Measurements from ENCODE around the gene SEZ6.
A peak's percentile ranks its signal among the peaks of the same experiment; 100 is the strongest.

Gene SEZ6

DNA sequence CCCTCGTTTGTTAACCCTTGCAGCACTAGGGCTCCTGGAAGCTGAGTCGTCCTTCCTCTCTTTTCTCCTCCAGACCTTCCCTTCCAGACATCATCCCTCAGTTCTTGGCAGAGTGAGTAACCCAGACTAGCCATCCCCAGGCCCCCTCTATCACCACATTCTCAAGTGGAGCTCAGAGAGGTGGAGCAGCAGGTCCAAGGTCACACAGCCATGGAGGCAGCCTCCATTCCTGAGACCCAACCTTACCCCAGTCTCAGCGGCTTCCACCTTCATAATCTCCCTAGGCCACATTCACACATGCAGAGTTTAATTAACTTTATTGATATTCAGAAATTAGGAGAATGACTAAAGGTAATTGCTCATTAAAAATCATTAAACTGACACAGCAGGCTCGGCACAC is 3.0 kb downstream of the SEZ6 start:
- DNase-seq = no peak

DNA sequence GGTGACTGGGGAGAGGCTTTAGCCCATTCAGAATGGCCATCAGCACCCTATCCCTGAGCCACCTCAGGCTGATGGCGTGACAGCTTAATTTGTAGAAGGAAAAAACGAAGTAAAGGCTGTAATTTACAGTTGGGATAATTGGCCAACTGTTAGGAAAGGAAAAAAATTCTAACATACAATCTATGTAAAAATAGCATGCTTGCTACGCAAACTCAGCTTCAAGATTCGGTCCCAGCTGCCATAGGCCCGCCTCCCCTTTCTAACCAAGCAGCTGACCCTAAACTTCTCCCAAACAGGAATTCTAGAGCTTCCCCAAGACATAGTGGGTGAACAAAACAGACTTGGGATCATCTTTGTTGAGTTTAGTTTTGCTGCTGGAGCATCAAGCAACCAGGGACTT is 4.9 kb downstream of the SEZ6 start:
- no peak for DNase-seq

DNA sequence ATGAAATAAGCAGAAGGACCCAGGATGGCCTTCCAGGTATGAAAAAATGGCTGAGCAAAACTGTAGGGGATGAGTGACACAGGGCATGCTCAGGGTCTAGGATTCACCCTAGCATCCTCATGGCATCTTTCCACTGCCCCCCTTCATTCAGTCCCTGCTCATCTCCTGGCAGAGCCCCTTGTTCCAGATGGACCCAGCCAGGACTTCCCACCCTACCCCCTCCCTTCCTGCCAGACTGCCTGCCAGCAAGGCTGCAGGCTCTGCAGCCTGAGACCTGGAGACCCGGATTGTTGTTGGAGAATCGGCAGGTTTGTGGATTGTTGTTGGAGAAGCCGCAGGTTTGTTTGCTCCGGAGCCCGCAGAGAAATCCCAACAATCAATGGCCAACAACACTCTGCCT is 6.6 kb downstream of the SEZ6 start:
- no peak for DNase-seq

DNA sequence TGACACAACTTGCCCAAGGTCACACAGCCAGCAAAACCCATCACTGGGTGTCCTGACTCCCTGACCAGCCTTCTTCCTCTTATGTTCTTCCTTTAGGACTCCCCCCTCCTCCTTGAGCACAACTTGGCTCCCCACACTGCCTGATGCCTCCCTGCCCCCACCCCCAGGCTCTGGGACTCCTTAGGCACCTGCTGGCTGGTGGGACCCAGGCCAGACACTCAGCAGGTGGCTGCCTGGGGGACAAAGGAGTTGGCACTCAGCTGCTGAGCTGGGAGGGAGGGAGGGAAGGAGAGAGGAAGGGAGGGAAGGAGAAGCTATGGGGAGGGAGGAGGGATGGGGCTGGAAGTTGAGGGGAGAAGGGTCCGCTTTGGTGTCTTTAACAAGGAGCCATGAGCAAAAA is 8.0 kb downstream of the SEZ6 start:
- no peak for DNase-seq

DNA sequence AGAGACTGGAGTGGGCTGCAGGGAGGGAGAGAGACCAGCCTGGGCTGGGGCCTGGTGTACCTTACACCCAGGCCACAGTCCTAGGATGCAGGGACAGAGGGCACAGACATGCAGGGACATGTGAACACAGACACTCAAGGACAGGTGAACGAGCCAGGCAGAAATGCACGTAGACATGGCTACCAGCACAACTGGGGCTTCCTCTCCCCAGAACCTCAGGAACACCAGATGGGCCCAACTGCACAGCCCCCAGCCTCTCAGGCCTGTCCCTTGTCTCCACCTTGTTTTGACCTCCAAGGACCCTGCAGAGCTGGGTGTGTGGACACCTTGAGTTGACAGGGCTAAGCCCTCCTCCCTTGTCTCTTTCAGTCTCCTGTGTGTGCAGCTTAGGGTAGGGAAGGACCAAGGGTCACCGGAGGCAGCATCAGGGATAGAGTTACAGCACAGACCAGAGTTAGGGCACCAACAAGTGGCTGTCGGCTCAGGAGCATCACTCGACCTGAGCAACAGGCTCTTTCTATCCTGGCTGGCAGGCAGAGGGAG is 9.2 kb downstream of the SEZ6 start:
- DNase-seq = no peak

DNA sequence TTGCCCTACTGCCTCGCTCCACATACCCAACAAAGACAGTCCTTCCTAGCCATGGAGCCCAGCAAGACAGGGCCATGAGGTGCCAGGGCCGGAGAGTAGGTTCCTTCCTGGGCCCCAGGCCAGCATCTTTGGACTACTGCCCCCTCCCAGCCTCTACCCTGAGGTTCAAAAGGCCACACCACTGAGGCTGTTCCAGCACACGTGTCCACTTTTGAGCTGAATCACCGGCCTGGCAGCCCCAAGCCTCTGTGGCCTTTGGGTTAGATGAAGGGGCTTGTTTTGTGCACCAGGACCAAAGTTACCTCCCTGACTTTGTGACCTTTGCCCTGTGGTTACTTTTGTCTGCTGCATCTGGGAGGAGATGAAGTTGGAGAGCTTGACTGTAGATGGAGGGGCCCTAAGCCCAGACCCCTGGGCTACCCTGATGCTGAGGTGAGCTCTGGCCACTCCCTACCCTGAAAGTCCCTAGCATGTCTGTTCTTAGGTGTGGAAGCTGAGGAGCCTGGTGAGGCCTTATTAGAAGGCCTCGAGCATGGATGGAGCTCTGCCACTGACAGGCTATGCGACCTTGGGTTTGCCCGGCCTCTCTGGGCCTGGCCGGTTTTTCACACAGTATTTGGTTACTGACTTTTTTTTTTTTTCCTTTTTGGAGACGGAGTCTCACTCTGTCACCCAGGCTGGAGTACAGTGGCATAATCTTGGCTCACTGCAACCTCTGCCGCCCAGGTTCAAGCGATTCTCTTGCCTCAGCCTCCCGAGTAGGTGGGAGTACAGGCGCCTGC is 12.0 kb downstream of the SEZ6 start:
- no peak for DNase-seq

DNA sequence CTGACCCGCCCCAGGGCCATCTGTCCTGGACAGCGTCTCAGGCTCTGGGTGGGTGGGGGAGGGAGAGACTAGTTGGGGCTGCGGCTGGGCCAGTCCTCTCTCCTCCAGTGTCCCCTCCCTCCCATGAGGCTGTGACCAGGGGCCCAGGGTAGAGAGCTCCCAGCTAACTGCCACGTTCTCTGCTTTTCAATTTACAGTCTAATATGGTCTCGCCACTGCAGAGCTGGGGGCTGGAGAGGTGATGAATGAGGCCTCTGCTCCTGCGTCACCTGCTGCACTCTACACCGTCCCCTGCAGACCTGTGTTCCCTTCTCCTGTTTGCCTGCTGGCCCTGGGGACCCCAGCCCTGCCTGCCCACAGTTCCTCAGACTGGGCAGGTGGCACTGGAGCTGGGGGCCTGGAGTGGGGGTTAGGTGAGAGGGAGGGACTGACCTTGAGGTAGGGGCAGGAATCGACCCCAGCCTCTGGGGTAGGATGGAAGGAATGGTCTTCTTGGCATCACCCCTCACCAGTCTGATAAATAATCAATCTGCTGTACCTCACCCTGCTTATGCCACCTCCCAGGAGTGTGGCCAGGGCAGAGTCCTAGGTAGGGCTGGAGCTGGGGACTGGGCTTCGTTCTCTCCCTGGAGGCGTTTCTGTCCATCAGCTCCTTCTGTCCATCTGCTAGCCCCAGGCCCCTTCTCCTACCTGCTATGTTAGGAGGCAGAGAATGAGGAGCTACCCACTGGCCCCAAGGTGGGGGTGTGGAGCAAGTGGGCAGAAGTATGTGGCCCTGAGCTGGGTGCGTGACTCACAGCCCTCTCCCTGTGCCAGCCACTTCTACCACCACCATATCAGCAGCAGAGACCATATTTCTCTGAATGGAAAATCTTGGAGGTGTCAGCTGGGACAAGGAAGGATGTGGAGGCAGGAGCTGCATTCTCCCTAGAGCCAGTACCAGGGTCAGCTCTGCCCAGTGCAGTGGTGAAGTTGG is 12.9 kb downstream of the SEZ6 start:
- no peak for DNase-seq

DNA sequence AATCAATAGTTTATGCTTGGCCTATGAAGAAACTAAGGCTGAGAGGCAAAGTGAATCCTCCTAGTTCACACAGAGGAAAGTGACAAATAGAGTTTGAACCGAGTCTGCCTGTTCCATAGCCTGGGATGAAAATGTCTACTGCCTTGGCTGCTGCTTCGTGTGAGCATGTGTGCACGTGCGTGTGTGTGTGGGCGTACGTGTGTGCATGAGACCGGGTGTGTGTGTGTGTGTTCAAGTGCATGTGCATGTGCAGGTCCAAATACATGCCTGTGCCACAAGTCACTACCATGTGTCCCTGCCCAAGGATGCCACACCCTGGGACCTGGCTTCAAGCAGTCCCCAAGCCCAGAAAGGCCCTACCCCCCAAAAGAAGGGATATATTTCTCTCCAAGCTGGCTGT is 13.6 kb downstream of the SEZ6 start:
- DNase-seq = no peak

DNA sequence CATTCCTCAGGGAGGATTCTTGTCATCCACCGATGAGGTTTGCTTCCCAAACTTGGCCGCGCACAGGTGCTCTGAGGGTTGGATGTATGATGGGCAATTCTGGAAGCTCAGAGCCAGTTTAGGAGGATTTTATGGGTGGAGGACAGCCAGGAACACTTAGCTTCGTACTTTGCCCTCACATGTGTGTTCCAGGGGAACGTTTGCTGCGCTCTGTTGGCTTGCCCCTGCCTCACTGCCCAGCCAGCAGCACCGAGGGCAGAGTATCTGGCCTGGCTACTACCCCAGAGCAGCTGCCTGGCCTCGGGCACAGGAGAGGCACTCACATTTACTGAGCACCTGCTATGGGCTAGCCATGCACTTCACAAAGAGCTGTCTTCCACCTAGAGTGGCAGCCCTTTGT is 14.1 kb downstream of the SEZ6 start:
- DNase-seq = no peak

DNA sequence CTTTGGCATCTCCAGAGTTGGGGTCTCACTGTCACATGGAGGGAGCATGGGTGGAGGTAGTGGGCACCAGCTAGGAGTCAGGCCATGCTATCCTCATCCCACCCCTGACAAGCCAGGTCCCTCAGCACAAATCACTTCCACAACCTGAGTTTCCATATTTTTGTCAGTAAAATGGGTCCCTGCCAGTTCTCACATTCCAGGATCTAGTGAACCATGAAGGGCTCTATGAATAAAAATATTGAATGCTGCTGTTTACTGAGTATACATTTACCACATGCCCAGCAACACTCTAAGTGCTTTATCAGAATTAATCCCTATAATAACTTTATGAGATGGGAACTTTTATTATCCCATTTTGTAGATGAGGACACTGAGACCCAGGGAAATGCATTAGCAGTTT is 16.8 kb downstream of the SEZ6 start:
- DNase-seq = no peak

DNA sequence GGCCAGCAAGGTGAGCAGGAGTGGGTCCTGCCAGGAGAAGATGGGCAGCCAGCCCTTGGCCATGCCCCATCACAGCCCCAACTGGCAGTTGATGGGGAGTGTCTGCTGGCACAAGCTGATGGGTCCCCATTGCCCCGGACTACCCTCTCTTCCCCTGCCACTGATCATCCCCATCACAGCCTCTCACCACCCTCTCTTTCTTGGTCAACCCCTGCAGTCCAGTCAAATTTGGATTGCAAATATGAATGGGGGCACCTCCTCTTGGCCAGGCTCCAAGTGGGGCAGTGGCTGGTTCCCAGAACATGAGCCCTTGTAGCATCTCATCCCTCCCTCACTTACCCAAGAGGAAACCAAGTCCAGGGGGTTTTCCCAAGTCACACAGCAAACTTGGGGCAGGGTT is 17.4 kb downstream of the SEZ6 start:
- no peak for DNase-seq

DNA sequence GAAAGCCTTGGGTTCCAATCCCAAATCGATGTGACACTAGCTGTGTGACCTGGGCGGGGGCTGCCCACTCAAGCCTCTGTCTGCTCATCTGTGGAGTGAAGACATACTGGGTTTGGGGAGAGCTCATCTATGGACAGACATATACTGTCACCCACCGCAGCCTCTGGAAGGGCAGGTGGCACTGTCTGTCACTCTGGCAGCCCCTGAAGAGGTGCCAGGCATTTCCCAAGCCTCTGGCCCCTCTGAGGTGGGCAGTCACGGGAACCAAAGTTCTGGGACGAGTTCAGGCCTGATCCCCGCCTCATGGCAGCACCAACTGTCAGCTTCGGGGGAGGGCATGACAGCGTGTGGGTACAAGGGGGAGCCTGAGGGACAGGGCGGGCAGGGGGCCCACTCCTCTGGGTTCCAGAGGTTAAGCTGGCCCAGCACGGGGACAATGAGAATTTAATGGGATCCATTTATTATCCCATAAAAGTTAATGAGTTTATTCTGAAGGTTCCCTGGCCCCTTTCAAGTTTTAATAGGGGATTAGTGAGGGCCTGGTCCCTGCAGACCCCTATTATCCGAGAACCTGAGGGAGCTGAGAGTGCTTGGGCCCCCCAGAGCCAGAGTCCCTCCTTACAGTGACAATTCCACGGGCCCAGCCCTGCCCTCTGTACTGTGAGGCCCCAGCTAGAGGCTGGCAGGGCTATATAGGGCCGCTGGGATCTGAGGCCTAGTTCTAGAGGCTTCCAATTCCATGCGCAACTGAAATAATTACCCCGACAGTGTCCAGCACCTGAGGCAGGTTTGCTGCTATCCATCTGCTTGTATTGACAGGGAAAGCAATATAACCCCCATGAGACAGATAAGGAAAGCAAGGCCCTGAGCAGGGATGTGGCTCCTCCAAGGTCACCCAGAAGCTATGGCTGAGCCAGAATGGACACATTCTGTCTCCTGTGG is 18.8 kb downstream of the SEZ6 start:
- DNase-seq = no peak

DNA sequence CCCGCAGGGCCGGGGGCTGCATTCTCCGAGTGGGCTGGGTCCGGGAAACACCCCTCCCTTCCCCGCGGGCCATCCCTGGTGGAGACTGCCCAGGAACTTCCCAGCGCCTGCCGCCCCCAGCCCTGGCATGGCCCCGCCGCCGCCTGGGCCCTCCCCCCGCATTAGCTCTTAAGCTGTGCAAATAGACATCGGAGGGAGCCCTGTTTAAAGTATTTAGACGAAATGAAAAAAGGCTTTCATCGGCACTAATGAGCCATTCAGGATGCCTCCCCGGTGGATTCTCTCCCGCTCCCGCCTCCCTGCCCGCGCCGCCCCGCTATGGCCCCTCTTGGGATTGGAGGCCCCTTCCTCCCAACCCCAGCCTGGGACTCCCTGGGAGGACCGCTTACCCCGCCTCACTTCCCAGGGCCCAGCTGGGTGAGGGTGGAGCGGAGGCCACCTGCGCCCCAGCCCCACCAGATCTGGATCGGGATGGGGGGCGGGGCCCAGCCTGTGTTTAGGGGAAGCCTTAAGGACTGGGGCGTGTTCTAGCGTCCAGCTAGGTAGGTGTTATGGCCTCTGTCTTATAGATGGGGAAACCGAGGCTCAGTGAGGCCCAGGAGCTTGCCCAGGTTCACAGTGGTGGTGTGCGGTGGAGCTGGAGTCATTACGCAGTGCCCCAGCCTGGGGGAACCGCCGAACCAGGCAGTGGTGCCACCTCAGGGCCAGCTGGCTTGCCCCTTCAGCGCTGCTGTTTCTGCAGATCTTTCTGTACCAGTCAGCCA is 19.7 kb downstream of the SEZ6 start:
- peak; percentile 56 for DNase-seq

DNA sequence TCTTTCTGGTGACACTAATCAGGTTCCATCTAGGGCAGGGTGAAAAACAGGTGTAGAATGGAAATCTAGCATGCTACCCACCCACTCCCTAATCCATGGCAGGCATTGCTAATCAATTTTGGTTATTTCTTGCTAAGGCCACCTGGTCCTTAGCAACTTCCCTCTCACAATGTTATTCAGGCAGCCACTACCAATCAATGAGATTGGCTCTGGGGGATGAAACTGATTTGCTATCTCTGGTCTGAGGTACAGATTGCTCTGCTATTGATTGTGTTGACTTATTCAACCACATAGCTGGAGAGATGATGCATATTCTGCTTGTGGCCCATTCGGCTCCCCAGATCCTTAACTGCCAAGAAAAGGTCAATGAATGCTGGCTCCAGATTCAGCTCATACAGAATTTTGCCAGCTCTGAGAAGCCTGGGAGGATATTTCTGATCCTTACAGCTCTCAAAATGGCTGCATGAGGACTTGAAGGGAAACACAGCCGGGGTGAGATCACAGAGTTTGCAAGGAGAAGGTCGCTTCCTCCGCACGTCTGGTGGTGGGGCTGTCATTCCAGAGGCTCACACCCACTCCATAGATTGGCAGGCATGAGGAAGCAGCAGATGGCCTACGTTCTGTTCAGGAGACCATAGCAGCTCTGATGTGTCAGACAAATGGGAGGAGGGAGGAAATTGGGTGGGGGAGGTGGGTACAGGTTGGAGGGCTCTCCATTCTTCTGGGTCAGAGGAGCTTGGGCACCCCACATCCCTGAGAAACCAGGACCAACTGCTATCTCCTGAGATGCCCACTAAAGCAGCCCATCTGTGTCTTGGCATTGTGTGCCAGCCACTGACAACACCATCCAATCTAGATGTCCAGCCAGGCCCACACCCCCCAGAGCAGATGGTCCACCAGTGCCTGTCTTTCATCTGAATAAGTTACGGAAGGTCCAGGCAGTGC is 22.3 kb downstream of the SEZ6 start:
- DNase-seq = no peak

DNA sequence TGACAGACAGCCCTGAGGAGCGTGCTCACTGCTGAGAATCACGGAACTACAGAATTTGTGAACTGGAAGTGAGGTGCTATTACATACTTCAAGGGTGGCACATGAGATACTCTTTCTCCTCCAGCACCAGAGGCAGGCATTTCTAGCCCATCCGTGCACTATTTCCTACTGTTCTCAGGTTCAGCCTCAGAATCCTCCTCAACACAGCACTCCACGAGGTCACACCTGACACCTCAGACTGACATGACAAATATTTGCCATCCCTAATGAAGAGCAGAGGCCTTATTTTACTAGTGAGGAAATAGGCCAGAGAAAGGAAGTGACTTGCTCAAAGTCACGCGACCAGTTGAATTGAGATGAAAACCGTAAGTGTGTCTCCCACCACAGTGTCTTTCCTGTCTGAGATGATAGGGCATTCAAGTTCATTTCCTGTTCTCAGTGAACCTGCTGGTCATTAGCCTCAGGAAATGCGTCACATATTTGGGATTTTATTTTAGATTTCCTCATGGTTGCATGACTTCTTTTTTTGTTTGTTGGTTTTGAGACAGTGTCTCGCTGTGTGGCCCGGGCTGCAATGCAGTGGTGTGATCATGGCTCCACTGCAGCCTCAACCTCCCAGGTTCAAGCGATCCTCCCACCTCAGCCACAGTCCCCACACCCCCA is 23.6 kb downstream of the SEZ6 start:
- DNase-seq = no peak

DNA sequence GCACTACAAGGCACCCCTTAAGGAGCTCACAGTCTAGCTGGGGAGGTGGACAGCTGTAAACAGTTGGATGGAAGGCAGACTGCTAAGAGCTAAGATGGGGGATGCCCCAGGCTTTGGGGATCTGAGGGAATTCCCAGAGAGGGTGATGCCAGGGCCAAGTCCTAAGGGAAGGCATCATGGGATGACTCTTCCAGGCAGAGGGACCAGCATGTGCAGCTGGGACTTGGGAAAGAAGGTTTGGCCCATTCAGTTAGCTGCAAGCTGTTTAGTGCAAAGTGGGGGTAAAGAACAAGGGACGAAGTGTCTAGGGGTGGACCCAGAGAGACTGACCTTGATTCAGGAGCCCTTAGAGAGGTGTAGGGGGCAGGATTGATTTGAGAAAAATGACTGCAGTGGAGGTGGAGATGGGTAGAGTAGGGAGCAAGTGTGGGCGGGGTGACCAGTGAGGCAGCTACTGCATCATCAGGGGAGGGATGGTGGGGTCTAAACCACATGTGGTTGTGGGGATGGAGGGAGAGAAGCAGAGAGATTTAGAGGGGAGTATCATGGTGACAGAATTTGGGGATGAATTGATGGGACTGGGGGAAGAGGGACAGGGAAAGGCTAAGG is 27.4 kb downstream of the SEZ6 start:
- no peak for DNase-seq

DNA sequence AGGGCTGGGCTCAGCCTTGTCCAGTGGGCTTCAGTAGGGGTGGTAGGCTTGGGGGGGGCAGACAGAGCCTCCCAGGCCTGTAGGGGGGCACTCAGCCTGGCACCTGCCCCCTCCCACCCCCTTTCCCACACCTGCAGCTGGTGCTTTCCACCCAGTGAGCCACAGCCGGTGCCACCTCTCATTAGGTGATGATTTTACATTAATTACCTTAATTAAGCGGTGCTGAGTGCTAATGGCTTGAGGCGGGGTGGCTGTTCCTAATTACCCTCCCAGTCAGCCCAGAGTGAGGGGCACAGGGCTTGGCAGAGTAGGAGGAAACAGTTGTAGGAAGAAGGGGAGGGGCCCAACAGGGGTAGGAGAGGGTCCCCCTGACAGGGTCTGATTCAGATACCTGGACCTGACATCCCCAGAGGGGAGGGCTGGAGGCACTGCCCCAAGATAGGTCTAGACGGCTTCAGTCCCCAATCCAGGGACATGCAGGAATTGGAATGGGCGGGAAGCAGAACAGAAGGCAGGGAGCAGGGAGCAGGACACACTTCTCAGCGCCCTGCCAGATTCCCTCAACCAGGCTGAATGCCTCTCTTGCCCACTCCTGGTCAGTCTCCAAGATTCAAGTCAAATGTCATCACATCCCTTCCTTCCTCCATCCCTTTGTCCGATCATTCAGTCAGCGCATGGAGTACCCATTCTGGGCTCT is 28.0 kb downstream of the SEZ6 start:
- DNase-seq = no peak

DNA sequence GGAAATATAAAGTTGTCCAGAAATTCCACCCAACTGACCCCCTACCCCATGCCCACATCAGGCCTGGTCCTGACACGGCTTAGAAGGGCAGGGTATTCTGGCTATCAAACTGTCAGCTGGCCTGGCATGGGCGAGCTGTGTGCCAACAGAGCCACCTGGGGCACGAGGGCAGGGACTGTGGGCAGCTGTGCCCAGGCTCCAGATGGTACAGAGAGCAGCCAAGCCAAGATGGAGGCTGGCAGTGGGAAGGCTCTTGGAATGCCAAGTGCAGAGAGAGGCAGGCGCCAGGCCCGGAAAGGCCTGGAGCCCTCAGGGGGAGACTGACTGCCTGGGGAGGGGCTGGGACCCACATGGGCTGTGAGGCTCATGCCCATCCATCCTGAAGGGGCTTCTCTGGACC is 30.2 kb downstream of the SEZ6 start:
- no peak for DNase-seq

DNA sequence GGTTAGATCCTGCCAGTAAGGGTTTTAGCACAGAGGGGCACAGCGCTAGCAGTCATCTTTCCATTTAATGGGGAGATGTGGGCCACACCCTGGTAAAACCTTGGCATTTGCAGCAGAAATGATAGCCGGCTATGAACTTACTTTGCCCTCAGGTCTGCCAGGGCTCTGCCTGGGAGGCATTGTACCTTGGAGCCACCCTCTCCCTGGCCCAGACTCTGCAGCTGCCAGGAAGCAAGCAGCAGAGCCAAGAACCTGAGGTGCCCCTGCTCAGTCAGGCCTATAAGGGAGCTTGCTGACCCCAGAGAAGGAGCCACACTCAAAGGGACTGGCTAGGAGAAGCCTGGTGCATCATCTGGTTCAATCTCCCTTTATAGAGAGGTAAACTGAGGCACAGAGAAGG is 30.8 kb downstream of the SEZ6 start:
- DNase-seq = no peak
